ENCODE data around the gene CSMD2. TPM values are rescaled to one million over a fixed set of nuclear protein-coding genes. Genes with fewer than 3 reads are reported as not detected.
"Not testable (repeated sequence)": the region's sequence is repeated elsewhere in the genome, so short reads cannot be mapped to it uniquely, and the experiment has no call there.

The CSMD2 gene
- total RNA-seq, 2 donors from 2014 or later = not detected

DNA sequence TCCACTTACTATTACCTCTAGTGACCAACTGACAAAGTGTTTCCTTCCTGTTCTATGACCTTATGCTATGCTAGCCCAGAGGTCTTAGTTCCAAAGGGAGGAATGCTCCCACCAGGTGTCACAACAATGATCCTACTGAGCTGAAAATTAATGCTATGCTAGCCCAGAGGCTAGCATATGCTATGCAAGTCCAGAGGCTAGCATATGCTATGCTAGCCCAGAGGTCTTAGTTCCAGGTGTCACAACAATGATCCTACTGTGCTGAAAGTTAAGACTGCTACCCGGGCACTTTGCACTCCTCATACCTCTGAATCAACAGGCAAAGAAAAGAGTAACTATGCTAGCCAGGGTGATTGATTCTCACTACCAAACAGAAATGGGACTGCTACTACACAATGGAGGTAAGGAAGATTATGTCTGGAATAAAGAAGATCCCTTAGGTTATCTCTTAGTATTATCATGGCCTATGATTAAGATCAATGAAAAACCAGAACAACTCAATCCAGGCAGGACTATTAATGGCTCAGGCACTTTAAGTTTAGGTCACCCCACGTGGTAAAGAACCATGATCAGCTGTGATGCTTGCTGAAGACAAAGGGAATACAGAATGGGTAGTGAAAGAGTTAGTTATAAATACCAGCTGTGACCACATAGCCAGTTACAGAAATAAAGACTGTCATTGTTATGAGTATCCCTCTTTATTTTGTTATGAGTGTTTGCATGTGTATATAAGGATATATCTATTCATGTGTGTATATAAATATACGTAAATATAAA, 114.1 kb downstream of the CSMD2 start:
- H3K36me3 Mint-ChIP-seq = no peaks in the 10 kb centered on the region
- ATAC-seq (no peak), DNase-seq (ENCODE audit: low spot score in 2 of 2) (no peak)
- no peak overlapping the region for H3K27ac Mint-ChIP-seq
- H3K9me3 Mint-ChIP-seq = no peaks in the 10 kb centered on the region

- Mint-ChIP-seq H3K9me3 (no peaks in the 10 kb centered on the region), H3K36me3 (no peaks in the 10 kb centered on the region), H3K27ac (no peak overlapping the region)
- ATAC-seq = no peak
- DNase-seq (ENCODE audit: low spot score in 2 of 2) = no peak
Measured at GRCh38 chr1:34049994-34050393, 115.0 kb downstream of the CSMD2 start.

- ATAC-seq (no peak), DNase-seq (ENCODE audit: low spot score in 2 of 2) (no peak)
- H3K9me3 Mint-ChIP-seq = no peaks in the 10 kb centered on the region
- no peaks in the 10 kb centered on the region for H3K36me3 Mint-ChIP-seq
- no peak overlapping the region for H3K27ac Mint-ChIP-seq
Measured at GRCh38 chr1:34049477-34049876, 115.6 kb downstream of the CSMD2 start.

DNA sequence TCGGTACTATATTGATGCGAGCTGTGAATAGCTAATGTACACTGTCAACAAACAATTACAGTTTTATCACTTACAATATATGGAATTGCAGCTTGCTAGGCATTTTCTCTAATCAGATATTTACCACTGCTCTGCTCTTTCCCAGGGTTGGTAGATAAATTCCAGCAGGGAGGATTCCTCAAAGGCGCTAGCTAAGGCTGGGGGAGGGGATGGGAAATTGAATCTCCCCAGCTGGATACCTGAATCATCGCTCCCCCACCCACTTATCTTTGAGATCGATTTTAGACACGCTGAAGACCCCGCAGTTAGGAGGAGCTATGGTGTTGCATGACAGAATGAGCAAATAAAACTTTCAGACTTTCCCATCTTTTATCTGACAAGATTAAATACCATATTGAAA, 127.2 kb downstream of the CSMD2 start:
- no peak for DNase-seq (ENCODE audit: low spot score in 2 of 2)
- no peak for ATAC-seq
- Mint-ChIP-seq H3K27ac (no peak overlapping the region), H3K9me3 (no peaks in the 10 kb centered on the region), H3K36me3 (no peaks in the 10 kb centered on the region)

GRCh38 chr1:34037109-34037508, 127.9 kb downstream of the CSMD2 start:
- no peak for DNase-seq (ENCODE audit: low spot score in 2 of 2)
- ATAC-seq = no peak
- no peaks in the 10 kb centered on the region for H3K9me3 Mint-ChIP-seq
- no peaks in the 10 kb centered on the region for H3K36me3 Mint-ChIP-seq
- no peak overlapping the region for H3K27ac Mint-ChIP-seq

DNA sequence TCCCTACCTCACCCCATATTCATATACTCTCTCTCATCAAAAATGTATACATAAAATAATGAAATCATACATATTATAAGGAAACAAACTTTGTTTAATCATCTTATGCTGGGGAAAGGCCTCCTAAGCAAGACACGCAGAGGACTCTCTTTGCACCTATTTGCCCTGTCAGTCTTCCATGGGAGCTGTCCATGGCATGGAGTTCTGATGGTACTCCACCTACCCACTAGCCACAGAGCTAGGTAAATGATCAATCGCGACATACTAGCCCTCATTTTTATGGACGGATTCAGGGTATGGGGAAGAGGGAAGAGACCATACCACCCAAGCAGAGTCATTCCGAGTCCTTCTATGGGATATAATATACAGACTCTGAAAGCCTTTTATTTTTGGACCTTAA, 131.0 kb downstream of the CSMD2 start:
- H3K9me3 Mint-ChIP-seq = no peaks in the 10 kb centered on the region
- H3K27ac Mint-ChIP-seq = no peak overlapping the region
- ATAC-seq (no peak), DNase-seq (ENCODE audit: low spot score in 2 of 2) (no peak)
- H3K36me3 Mint-ChIP-seq = no peaks in the 10 kb centered on the region

GRCh38 chr1:34029954-34030353, 135.1 kb downstream of the CSMD2 start:
- no peak for ATAC-seq
- Mint-ChIP-seq H3K9me3 (no peaks in the 10 kb centered on the region), H3K36me3 (no peaks in the 10 kb centered on the region), H3K27ac (no peak overlapping the region)
- no peak for DNase-seq (ENCODE audit: low spot score in 2 of 2)

GRCh38 chr1:34029515-34029914, 135.5 kb downstream of the CSMD2 start:
- ATAC-seq (no peak), DNase-seq (ENCODE audit: low spot score in 2 of 2) (no peak)
- no peaks in the 10 kb centered on the region for H3K36me3 Mint-ChIP-seq
- H3K9me3 Mint-ChIP-seq = no peaks in the 10 kb centered on the region
- no peak overlapping the region for H3K27ac Mint-ChIP-seq

DNA sequence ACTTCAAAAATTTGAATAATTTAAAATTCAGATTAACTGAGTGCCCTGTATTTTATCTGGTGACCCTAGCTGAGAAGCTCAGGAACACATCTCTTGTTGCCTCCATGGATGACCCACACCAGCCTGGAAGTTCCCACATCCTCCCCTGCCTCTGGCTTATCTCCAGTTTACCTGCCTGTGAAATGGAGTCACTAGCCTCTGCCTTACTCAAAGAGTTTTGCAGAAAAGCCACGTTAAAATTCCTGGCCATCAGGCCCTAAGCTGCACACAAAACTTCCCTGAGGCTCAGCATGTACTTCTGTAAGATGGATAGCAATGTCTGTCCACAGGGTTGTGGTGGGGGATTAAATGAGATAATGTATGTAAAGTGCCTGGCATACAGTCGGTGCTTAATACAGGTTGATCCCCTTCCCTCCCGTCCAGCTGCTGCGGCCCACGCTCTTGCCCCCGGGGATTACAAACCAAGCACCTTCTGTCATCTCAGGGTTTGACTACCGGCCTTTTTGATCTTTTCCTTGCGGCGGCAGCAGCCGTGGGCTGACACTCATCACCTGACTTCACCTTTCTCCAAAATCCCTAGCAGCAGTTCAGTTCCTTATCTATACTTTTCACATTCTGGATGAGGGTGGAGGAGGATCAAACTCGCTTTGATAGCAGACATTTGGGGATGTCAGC, 136.5 kb downstream of the CSMD2 start:
- no peak for DNase-seq (ENCODE audit: low spot score in 2 of 2)
- ATAC-seq = no peak
- no peaks in the 10 kb centered on the region for H3K9me3 Mint-ChIP-seq
- H3K36me3 Mint-ChIP-seq = no peaks in the 10 kb centered on the region
- no peak overlapping the region for H3K27ac Mint-ChIP-seq

GRCh38 chr1:34025675-34026074, 139.4 kb downstream of the CSMD2 start:
- Mint-ChIP-seq H3K27ac (no peak overlapping the region), H3K9me3 (no peaks in the 10 kb centered on the region), H3K36me3 (no peaks in the 10 kb centered on the region)
- ATAC-seq = no peak
- no peak for DNase-seq (ENCODE audit: low spot score in 2 of 2)

GRCh38 chr1:34024485-34024884, 140.5 kb downstream of the CSMD2 start:
- Mint-ChIP-seq H3K9me3 (no peaks in the 10 kb centered on the region), H3K27ac (no peak overlapping the region), H3K36me3 (no peaks in the 10 kb centered on the region)
- DNase-seq (ENCODE audit: low spot score in 2 of 2) (no peak), ATAC-seq (no peak)

DNA sequence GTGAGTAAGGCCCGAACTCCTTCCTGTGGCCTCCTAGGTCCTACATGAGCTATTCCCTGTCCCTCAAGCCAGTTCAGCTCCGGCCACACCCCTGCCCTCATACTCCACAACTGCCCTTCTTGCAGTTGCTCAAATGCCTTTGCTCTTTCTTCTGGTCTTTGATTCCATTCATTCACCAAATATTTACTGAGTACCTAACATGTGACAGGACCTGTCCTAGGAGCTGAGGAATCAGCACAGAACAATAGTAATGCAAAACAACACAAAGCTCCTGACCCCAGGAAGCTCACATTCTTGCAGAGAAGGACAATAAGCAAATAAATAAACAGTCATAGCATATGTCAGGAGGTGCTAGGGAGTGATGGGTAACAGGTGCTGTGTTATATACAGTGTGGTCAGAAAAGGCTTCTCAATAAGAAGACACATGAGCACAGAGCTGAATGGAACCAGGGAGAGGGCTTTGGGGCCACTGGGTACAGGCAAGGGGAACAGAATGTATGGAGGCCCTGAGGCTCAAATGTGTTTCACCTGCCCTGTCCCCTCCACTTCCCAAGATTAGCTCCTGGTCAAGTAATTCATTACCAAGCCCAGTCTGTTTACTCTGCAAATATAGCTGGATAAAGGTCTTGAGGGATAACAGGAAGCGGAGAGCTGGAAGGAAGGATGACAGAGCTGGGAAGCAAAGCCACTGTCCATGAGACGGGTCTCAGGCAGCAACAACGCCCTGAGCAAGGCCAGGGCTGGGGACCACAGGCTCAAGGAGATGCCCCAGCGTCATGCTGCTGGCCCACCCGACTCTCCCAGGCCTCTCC, 145.1 kb downstream of the CSMD2 start:
- DNase-seq (ENCODE audit: low spot score in 2 of 2) (no peak), ATAC-seq (no peak)
- H3K27ac Mint-ChIP-seq = no peak overlapping the region
- H3K36me3 Mint-ChIP-seq = no peaks in the 10 kb centered on the region
- H3K9me3 Mint-ChIP-seq = no peaks in the 10 kb centered on the region

DNA sequence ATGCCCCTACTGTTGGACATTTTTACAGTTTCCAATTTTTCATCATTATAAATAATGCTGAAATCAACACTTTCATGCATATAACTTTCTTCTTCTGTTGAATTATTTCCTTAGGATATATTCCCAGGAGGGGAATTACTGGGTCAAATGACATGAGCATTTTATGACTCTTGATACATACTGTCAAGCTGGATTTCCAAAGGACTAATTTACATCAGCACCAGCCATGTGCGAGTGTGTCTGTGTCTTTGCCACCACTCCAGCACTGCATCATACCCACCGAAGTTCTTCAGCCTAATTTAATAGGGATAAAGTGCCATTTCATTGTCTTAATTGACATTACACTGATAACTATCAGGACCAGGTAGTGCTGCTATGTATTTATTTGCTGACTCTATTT, 146.7 kb downstream of the CSMD2 start:
- Mint-ChIP-seq H3K36me3 (no peaks in the 10 kb centered on the region), H3K9me3 (no peaks in the 10 kb centered on the region), H3K27ac (no peak overlapping the region)
- ATAC-seq (no peak), DNase-seq (ENCODE audit: low spot score in 2 of 2) (no peak)

DNA sequence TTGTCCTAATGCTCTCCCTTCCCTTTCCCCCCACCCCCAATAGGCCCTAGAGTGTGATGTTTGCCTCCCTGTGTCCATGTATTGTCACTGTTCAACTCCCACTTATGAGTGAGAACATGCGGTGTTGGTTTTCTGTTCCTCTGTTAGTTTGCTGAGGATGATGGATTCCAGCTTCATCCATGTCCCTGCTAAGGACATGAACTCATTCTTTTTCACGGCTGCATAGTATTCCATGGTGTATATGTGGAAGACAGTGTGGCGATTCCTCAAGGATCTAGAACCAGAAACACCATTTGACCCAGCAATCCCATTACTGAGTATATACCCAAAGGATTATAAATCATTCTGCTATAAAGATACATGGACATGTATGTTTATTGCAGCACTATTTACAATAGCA, 148.7 kb downstream of the CSMD2 start:
- not testable (repeated sequence) for H3K9me3 Mint-ChIP-seq; H3K27ac Mint-ChIP-seq; ATAC-seq; H3K36me3 Mint-ChIP-seq; DNase-seq (ENCODE audit: low spot score in 2 of 2)

GRCh38 chr1:34013958-34014737, 150.9 kb downstream of the CSMD2 start:
- H3K36me3 Mint-ChIP-seq = no peaks in the 10 kb centered on the region
- peak in 1 of 2 donors; percentile 33 for DNase-seq (ENCODE audit: low spot score in 2 of 2)

DNA sequence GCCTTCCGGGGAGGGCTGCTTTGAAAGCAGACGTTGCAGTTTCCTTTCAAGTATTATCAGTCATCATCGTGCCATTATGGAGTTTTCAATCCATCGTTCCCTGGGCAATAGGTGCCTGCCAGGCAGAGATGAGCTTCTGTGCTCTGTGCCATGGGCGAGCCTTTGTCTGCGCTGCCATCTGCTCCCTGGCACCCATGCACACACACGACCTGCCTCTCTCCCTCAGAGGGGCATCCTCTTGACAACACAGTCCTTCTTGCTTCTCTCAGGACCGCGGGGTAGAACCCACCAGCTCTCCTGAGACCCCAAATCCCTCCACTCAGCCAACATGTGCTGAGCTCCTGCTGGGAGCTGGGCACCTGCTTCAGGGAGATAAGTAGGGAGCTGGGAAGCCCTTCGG, 151.9 kb downstream of the CSMD2 start:
- DNase-seq (ENCODE audit: low spot score in 2 of 2) (no peak), ATAC-seq (no peak)
- H3K9me3 Mint-ChIP-seq = no peaks in the 10 kb centered on the region
- H3K36me3 Mint-ChIP-seq = no peaks in the 10 kb centered on the region
- H3K27ac Mint-ChIP-seq = no peak overlapping the region

More at GRCh38 chr1:34013958-34014737, 150.9 kb downstream of the CSMD2 start:
- Mint-ChIP-seq H3K9me3 (no peaks in the 10 kb centered on the region), H3K27ac (peak overlapping the region in 1 of 2 donors; percentile 45)
- peak in 1 of 2 donors; percentile 32 for ATAC-seq

All from activated naive CD4-positive, alpha-beta T cell treated with anti-CD3 and anti-CD28 coated beads, Interleukin-2, amount 50 U/mL, for 72 hours (primary cell).